ENCODE measurements around the gene TNFSF9.
"Not testable (repeated sequence)": the region's sequence is repeated elsewhere in the genome, so short reads cannot be mapped to it uniquely, and the experiment has no call there.

The TNFSF9 gene

GRCh38 chr19:6532244-6532999, 1.6 kb downstream of the TNFSF9 start:
- no peak for DNase-seq (ENCODE audit: low read depth)

- no peak for DNase-seq (ENCODE audit: low read depth)
These were observed 2.1 kb downstream of the TNFSF9 start for GRCh38 chr19:6533000-6533328.

DNA sequence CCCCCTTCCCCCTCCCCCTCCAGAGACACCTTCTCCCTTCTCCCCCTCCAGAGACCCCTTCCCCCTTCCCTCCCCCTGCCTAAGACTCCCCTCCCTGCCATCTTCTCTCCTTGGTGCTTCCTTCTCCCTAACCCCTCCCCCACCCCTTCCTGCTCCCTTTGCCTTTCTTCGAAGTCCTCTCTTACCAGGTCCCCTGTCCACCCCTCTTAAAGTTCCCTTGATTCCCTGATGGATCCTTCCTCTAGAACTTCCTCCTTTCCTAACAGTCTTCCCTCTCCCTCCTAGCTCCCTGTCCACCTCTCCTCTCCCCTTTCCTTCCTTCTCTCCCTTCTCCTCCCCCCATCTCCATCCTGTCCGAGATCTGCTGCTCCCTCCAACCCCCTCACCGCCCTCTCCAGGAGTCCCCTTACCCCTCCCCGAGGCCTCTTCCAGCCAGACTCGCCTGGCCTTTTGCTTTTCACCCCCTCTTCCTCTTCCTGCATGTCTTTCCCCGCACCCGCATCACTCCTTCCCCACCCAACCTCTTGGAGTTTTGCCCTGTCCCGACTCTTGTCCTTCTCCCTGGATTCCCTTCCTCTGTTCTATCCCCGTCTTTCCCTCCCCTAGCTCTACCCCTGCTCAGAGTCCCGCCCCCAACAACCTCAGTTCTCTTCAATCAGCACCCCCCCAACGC, 3.1 kb downstream of the TNFSF9 start:
- DNase-seq (ENCODE audit: low read depth) = no peak

DNA sequence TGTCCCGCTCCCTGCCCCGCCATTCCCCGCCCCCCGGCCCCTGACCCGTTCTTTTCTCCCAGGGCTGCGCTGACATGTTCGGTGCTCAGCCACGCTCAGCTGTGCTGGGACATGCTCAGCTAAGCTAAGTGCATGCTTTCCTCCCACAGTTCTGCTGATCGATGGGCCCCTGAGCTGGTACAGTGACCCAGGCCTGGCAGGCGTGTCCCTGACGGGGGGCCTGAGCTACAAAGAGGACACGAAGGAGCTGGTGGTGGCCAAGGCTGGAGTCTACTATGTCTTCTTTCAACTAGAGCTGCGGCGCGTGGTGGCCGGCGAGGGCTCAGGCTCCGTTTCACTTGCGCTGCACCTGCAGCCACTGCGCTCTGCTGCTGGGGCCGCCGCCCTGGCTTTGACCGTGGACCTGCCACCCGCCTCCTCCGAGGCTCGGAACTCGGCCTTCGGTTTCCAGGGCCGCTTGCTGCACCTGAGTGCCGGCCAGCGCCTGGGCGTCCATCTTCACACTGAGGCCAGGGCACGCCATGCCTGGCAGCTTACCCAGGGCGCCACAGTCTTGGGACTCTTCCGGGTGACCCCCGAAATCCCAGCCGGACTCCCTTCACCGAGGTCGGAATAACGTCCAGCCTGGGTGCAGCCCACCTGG, 3.7 kb downstream of the TNFSF9 start:
- DNase-seq (ENCODE audit: low read depth) = no peak

DNA sequence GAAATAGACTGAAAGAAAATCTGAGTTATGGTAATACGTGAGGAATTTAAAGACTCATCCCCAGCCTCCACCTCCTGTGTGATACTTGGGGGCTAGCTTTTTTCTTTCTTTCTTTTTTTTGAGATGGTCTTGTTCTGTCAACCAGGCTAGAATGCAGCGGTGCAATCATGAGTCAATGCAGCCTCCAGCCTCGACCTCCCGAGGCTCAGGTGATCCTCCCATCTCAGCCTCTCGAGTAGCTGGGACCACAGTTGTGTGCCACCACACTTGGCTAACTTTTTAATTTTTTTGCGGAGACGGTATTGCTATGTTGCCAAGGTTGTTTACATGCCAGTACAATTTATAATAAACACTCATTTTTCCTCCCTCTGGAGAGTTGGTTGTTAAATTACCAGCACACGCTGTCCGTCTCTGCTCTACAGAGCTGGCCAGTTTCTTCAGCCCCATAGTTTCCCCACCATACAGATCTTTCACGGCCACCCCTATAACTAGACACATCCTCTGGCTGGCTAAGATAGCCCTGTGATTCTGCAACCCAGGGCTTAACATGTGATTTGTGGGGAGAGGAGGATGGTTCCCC, 4.8 kb downstream of the TNFSF9 start:
- DNase-seq (ENCODE audit: low read depth) = no peak

DNA sequence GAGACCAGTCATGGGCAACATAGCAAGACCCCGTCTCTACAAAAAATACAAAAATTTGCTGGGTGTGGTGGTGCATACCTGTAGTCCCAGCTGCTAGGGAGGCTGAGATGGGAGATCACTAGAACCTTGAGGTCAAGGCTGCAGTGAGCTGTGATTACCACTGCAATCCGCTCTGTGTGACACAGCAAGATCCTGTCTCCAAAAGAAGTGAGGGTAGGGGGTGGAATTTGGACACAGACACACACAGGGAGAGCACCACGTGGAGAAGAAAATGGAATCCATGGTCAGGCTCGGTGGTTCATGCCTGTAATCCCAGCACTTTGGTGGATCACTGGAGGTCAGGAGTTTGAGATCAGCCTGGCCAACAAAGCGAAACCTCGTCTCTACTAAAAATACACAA, 8.7 kb downstream of the TNFSF9 start:
- DNase-seq (ENCODE audit: low read depth) = no peak

DNA sequence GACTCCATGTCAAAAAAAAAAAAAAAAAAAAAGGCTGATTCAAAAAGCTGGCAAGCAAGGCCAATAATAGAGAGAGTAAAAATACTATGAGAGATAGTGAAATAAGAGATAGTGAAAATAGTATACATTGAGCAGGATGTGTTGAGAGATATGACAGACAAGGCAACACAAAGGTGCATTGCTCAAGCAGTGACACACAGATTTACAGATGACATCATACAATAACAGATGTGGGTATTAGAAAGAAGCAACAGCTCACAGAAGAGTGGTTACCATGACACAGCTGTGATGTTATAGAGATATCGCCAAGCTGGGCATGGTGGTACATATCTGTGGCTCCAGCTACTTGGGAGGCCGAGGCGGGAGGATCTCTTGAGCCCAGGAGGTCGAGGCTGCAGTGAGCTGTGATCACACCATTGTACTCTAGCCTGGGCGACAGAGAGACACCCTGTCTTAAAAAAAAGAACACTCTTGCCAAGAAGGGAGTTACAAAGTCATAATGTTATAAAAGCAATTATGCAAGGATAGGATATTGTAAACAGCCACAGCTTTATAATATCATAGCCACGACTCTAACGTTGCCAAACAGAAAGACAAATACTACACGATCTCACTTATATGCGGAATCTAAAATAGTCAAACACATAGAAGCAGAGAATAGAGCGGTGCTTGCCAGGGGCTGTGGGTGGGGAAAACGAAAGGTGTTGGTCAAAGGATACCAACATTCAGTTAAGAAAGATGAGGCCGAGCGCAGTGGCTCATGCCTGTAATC, 10.3 kb downstream of the TNFSF9 start:
- DNase-seq (ENCODE audit: low read depth) = no peak

- no peak for DNase-seq (ENCODE audit: low read depth)
These were observed 13.1 kb downstream of the TNFSF9 start for GRCh38 chr19:6543866-6544347.

DNA sequence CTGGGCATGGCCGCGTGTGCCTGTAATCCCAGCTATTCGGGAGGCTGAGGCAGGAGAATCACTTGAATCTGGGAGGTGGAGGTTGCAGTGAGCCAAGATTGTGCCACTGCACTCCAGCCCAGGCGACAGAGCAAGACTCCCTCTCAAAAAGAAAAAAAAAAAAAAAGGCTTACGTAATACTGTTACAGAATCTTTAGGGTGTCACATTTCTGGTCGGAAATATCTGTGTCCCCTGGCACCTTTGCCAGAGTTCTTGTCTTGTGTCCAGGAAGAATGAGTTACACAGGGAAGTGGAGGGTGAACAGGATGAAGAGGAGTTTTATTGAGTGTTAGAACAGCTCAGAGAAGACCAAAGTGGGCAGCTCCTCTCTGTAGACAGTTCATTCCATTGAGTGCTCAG, 19.9 kb downstream of the TNFSF9 start:
- DNase-seq (ENCODE audit: low read depth) = not testable (repeated sequence)

GRCh38 chr19:6551091-6551490, 20.3 kb downstream of the TNFSF9 start:
- DNase-seq (ENCODE audit: low read depth) = no peak

DNA sequence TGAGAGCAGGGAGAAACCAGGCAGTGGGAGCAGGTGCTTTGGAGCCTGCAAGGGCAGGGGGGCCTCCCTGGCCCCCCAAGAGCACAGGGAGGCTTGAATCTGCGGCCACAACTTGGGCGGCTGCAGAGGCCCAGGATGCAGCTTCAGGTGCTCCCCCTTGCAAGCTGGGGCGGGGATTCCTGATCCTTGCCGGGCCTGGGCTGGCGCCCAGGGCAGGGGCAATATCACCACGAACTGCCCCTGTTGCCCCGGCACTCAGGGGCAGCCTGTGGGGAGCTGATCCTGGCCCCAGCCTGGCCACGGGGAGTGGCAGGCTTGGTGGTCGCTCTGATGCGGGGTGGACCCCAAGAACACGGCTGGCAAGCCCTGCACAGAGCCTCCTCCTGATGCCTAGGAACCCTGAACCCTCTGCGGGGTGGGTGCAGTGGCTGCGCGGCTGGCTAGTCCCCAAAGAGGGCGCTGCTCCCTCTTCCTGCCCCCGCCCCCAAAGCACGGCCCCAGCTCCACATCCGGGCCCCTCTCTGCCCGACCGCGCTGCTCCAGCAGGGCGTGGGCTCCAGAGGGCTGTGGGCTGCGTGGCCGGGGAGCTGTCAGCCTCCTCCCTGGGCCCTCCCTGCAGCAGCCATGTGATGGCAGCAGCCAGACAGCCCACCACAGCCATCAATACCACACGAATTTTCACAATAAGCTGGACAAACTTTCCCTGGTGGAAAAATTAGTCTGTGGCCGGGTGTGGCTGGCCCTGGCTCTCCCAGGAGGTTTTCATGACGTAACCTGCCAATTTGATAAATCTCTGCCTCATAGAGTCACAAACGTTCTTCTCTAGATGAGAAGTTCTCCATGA, 21.0 kb downstream of the TNFSF9 start:
- DNase-seq (ENCODE audit: low read depth) = no peak

DNA sequence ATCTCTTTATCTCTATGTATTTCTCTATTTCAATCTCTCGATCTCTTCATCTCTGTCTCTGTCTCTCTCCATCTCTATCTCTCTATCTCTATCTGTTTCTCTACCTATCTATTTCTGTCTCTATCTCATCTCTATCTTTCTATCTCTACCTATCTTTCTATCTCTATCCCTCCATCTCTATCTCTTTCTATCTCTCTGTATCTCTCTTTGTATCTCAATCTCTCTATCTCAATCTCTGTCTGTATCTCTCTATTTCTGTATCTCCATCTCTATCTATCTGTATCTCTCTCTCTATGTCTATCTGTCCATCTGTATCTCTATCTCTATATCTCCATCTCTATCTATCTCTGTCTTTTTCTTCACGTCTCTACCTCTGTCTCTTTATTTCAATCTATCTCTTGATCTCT, 25.2 kb downstream of the TNFSF9 start:
- no peak for DNase-seq (ENCODE audit: low read depth)

GRCh38 chr19:6556480-6557195, 25.8 kb downstream of the TNFSF9 start:
- peak; percentile 16 for DNase-seq (ENCODE audit: low read depth)

- DNase-seq (ENCODE audit: low read depth) = not testable (repeated sequence)
These were observed 31.6 kb downstream of the TNFSF9 start for GRCh38 chr19:6562437-6562836.

DNA sequence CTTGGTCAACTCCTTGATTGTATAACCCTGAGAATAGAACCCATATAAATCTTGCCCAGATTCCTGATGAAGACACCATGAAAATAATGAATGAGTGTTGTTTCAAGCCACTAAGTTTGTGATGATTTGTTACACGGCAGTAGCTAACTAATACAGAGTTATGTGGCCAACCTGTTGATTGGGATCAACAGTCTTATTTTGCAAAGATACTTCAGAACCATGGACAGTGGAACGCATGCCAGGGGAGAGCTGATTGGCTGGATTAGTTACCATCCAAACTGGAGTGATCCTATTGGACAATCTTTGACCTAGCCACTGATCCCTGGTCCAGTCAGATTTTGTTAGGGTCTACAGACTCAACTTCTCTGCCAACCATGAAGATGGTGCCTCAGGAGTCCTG, 33.6 kb downstream of the TNFSF9 start:
- DNase-seq (ENCODE audit: low read depth) = peak; percentile 10

GRCh38 chr19:6566727-6567126, 35.9 kb downstream of the TNFSF9 start:
- DNase-seq (ENCODE audit: low read depth) = not testable (repeated sequence)

DNA sequence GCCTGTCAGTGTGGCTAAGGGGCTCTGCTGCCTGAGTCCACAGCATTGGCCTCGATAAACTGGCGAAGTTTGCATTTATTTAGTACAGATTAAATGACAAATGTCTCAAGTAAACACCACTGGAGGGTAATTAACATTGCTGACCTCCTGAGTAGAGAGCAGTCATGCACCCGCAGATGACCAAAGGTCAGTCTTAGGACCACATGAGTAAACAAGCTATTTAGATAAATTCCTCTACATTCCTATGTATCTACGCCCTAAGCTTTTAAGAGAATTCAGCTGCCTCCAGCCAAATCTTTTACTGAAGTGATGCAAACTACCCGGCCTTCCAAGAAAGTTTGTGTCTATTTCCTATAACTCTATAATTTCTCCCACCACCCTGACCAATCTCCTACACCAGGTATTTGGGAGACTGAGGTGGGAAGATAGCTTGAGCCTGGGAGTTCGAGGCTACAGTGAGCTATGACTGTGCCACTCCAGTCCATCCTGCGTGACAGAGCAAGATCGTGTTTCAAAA, 37.2 kb downstream of the TNFSF9 start:
- DNase-seq (ENCODE audit: low read depth) = no peak

- DNase-seq (ENCODE audit: low read depth) = no peak
These were observed 38.0 kb downstream of the TNFSF9 start for GRCh38 chr19:6568816-6569215.

DNA sequence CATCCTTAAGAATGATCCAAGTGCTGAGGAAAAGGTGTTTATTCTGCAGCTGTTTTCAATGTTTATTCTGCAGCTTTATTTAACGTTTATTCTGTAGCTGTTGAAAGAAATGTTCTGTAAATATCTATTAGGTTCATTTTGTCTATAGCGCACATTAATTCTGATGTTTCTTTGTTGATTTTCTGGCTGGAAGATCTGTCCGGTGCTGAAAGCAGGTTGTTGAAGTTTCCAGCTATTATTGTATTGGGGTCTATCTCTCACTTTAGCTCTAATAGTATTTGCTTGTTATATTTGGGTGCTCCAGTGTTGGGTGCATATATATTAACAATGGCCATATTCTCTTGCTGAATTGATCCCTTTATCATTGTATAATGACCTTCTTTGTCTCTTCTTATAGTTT, 39.9 kb downstream of the TNFSF9 start:
- no peak for DNase-seq (ENCODE audit: low read depth)

DNA sequence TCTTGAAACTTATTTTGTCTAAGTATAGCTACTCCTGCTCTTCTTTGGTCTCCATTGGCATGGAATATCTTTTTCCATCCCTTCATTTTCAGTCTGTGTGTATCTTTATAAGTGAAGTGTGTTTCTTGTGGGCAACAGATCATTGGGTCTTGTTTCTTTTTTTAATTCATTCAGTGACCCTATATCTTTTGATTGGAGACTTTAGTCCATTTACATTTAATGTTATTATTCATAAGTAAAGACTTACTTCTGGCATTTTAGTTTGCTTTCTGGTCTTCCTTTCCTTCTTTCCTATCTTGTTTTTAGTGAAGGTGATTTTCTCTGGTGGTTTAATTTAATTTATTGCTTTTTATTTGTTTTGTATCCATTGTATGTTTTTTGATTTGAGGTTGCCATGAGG, 40.3 kb downstream of the TNFSF9 start:
- DNase-seq (ENCODE audit: low read depth) = no peak

All from amniotic epithelial cell (primary cell).